HEK293 (cell line): ENCODE results near the gene NEU3.

ENCODE experiments used
- CTCF ChIA-PET: fragments of 350-600 bp; formaldehyde crosslinking; extraction: SDS; loops from one replicate; lab custom pipeline; 2021; ENCODE audit warnings: antibody characterized with exemption; lab: Yijun Ruan, JAX
- POLR2A ChIA-PET: fragments of 300-600 bp; formaldehyde crosslinking; extraction: SDS; loops from one replicate; lab custom pipeline; 2020; ENCODE audit warnings: antibody characterized with exemption, inconsistent platforms; lab: Yijun Ruan, JAX
- H3K27ac ChIP-seq: fragments of 200-500 bp; sonication (Bioruptor generic); 2 replicates; pipeline ENCODE4 v1.5.1; 2014; ENCODE audit warnings: low read depth, low read length, control low read depth, inconsistent platforms; ENCODE audit errors: extremely low read depth
- H3K36me3 ChIP-seq, 2 experiments: fragments of 200-500 bp in 1 of 2; sonication (Bioruptor generic) in 1 of 2; 1 replicate in 1 of 2; 2 replicates in 1 of 2; pipeline ENCODE4 v1.5.1; 2014 to 2017; ENCODE audit warnings: inconsistent platforms in 2 of 2, low read length in 2 of 2; ENCODE audit not compliant: control insufficient read depth in 2 of 2, insufficient read depth in 1 of 2
- H3K4me1 ChIP-seq: fragments of 200-500 bp; sonication (Bioruptor generic); 2 replicates; pipeline ENCODE4 v1.5.1; 2014; ENCODE audit warnings: mild to moderate bottlenecking, low read length, inconsistent platforms; ENCODE audit not compliant: control insufficient read depth, insufficient read depth
- H3K4me3 ChIP-seq: 2 replicates; pipeline ENCODE4 v1.5.1; 2011; ENCODE audit warnings: low read depth, mild to moderate bottlenecking, control low read depth, low read length, moderate library complexity
- H3K9me3 ChIP-seq: fragments of 200-500 bp; sonication (Bioruptor generic); 2 replicates; pipeline ENCODE4 v1.5.1; 2014; ENCODE audit warnings: low read depth, low read length, inconsistent platforms; ENCODE audit not compliant: control insufficient read depth, insufficient read depth
- KLF10 ChIP-seq: fragments of 450-650 bp; IDR thresholded peaks from 2 replicates; pipeline ENCODE4 v1.5.1; 2018; ENCODE audit warnings: missing biosample characterization, mild to moderate bottlenecking, missing genetic modification characterization
- KLF16 ChIP-seq: fragments of 450-650 bp; formaldehyde crosslinking; IDR thresholded peaks from 2 replicates; pipeline ENCODE4 v1.5.1; 2017; ENCODE audit warnings: missing biosample characterization, missing genetic modification characterization
- MZF1 ChIP-seq: fragments of 450-650 bp; formaldehyde crosslinking; IDR thresholded peaks from 2 replicates; pipeline ENCODE4 v1.5.1; 2017; ENCODE audit warnings: missing biosample characterization, missing genetic modification characterization, borderline replicate concordance
- SCRT1 ChIP-seq: fragments of 450-650 bp; formaldehyde crosslinking; IDR thresholded peaks from 2 replicates; pipeline ENCODE4 v1.5.1; 2016; ENCODE audit warnings: missing biosample characterization, missing genetic modification characterization, borderline replicate concordance
- ZBTB1 ChIP-seq: fragments of 450-650 bp; formaldehyde crosslinking; IDR thresholded peaks from 2 replicates; pipeline ENCODE4 v1.5.1; 2016; ENCODE audit warnings: missing biosample characterization, missing genetic modification characterization
- ZBTB7A ChIP-seq: fragments of 450-650 bp; formaldehyde crosslinking; IDR thresholded peaks from 2 replicates; pipeline ENCODE4 v1.5.1; 2016; ENCODE audit warnings: low read depth, missing biosample characterization, missing genetic modification characterization
- ZEB2 ChIP-seq: fragments of 450-650 bp; formaldehyde crosslinking; IDR thresholded peaks from 2 replicates; pipeline ENCODE4 v1.5.1; 2016; ENCODE audit warnings: missing biosample characterization, missing genetic modification characterization
- ZFP3 ChIP-seq: fragments of 450-650 bp; formaldehyde crosslinking; IDR thresholded peaks from 2 replicates; pipeline ENCODE4 v1.5.1; 2016; ENCODE audit warnings: low read depth, missing biosample characterization, missing genetic modification characterization
- ZNF146 ChIP-seq: fragments of 450-650 bp; formaldehyde crosslinking; IDR thresholded peaks from 2 replicates; pipeline ENCODE4 v1.5.1; 2016; ENCODE audit warnings: missing biosample characterization, missing genetic modification characterization
- ZNF19 ChIP-seq: fragments of 450-650 bp; formaldehyde crosslinking; IDR thresholded peaks from 2 replicates; pipeline ENCODE4; 2016; ENCODE audit warnings: missing biosample characterization, missing genetic modification characterization, low read depth
- ZNF24 ChIP-seq: fragments of 450-650 bp; formaldehyde crosslinking; IDR thresholded peaks from 2 replicates; pipeline ENCODE4 v1.5.1; 2016; ENCODE audit warnings: missing biosample characterization, missing genetic modification characterization
- ZNF555 ChIP-seq: fragments of 450-650 bp; formaldehyde crosslinking; conservative IDR thresholded peaks from 2 replicates; pipeline ENCODE4 v1.5.1; 2017; ENCODE audit warnings: missing biosample characterization, mild to moderate bottlenecking, missing genetic modification characterization, inconsistent platforms
- ZNF792 ChIP-seq: fragments of 450-650 bp; formaldehyde crosslinking; IDR thresholded peaks from 2 replicates; pipeline ENCODE4 v1.5.1; 2016; ENCODE audit warnings: missing biosample characterization, missing genetic modification characterization
- ZSCAN23 ChIP-seq: fragments of 450-650 bp; formaldehyde crosslinking; IDR thresholded peaks from 2 replicates; pipeline ENCODE4 v1.5.1; 2016; ENCODE audit warnings: missing biosample characterization, missing genetic modification characterization
- TF ChIP-seq, protein P1 (sequence below): fragments of 450-650 bp; formaldehyde crosslinking; IDR thresholded peaks from 2 replicates; pipeline ENCODE4 v1.5.1; 2016; ENCODE audit warnings: missing biosample characterization, missing genetic modification characterization, borderline replicate concordance
- TF ChIP-seq, protein P2 (sequence below): fragments of 450-650 bp; formaldehyde crosslinking; IDR thresholded peaks from 2 replicates; pipeline ENCODE4 v1.5.1; 2016; ENCODE audit warnings: missing biosample characterization, missing genetic modification characterization, low read depth

NEU3 gene

DNA sequence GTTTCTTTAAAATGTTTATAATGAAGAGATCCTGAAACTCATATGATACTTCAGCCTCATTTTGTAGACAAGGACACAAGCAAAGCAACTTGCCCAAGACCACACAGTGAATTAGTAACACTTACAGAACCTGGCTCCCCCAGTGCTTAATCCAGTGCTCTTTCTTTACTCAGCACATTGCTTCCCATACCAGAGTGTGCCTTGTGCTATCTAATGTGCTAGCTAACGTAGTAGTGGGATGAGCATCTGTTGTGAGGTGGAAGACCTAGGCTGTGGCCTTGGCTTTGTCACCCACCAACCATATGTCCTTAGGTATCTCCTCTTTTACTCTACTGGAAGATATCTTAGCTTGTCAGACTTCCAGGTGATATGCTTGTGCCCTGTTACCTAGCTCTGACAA is 34.5 kb upstream of the NEU3 start:
- H3K27ac ChIP-seq, result no peak overlapping the region

DNA sequence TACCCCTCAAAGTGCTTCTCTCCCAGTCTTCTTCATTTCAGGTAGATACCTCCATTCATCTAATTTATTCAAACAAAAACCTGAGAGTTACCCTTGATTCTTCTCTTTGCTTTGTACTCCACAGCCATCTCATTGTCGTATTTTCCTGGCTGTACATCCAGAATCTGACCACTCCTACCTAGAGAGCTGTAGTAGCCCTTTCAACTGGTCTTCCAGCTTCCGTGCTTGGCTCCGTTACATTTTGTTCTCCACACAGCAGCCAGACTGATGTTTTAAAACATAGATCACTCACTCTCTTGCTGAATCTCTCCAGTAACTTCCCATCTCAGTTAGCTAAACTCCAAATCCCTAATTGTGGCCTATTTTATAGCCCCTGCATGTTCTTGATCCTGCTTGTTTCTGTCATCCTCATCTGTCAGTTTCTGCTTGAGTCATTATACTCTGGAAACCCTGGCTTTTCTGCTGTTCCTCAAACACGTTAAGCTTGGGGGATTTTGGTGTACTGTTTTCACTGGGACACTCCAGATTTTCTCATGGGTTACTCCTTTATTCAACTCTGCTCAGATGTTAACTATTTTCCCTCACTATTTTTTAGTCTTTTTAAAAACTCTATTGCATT is 32.2 kb upstream of the NEU3 start:
- no peak for TF ChIP-seq ZBTB7A
- no peak for TF ChIP-seq ZSCAN23 (tag by site-specific recombination)
- 0 out of 2 replicates have a peak, but pooled peaks have one; percentile 14 for TF ChIP-seq MZF1 (tag by site-specific recombination)

More for the DNA sequence above, 34.5 kb upstream of the NEU3 start:
- ChIA-PET CTCF (interaction anchor here (0.5 to 1.8 kb wide), 4 partner anchors 24 to 287 kb away, joined by 3 to 6 read pairs (median 4); no protein-coding TSS in a partner anchor), POLR2A (no interaction called here)
- Histone ChIP-seq H3K4me1 (no peaks in the 10 kb centered on the region), H3K9me3 (no peaks in the 10 kb centered on the region), H3K36me3 (peaks cover 4 to 25% of the 10 kb centered on the region in 2 experiments; a peak in 2 of 3 replicates), H3K4me3 (no peak overlapping the region)
- TF ChIP-seq ZNF792 (tag by site-specific recombination) (no peak), ZNF19 (tag by site-specific recombination) (no peak), ZNF146 (tag by site-specific recombination) (no peak), SCRT1 (tag by site-specific recombination) (no peak), ZBTB1 (tag by site-specific recombination) (no peak), KLF10 (tag by site-specific recombination) (no peak), ZNF555 (tag by site-specific recombination) (no peak), ZFP3 (no peak), KLF16 (tag by site-specific recombination) (no peak), ZNF24 (tag by site-specific recombination) (no peak), ZEB2 (no peak)
- TF ChIP-seq, protein P1, sequence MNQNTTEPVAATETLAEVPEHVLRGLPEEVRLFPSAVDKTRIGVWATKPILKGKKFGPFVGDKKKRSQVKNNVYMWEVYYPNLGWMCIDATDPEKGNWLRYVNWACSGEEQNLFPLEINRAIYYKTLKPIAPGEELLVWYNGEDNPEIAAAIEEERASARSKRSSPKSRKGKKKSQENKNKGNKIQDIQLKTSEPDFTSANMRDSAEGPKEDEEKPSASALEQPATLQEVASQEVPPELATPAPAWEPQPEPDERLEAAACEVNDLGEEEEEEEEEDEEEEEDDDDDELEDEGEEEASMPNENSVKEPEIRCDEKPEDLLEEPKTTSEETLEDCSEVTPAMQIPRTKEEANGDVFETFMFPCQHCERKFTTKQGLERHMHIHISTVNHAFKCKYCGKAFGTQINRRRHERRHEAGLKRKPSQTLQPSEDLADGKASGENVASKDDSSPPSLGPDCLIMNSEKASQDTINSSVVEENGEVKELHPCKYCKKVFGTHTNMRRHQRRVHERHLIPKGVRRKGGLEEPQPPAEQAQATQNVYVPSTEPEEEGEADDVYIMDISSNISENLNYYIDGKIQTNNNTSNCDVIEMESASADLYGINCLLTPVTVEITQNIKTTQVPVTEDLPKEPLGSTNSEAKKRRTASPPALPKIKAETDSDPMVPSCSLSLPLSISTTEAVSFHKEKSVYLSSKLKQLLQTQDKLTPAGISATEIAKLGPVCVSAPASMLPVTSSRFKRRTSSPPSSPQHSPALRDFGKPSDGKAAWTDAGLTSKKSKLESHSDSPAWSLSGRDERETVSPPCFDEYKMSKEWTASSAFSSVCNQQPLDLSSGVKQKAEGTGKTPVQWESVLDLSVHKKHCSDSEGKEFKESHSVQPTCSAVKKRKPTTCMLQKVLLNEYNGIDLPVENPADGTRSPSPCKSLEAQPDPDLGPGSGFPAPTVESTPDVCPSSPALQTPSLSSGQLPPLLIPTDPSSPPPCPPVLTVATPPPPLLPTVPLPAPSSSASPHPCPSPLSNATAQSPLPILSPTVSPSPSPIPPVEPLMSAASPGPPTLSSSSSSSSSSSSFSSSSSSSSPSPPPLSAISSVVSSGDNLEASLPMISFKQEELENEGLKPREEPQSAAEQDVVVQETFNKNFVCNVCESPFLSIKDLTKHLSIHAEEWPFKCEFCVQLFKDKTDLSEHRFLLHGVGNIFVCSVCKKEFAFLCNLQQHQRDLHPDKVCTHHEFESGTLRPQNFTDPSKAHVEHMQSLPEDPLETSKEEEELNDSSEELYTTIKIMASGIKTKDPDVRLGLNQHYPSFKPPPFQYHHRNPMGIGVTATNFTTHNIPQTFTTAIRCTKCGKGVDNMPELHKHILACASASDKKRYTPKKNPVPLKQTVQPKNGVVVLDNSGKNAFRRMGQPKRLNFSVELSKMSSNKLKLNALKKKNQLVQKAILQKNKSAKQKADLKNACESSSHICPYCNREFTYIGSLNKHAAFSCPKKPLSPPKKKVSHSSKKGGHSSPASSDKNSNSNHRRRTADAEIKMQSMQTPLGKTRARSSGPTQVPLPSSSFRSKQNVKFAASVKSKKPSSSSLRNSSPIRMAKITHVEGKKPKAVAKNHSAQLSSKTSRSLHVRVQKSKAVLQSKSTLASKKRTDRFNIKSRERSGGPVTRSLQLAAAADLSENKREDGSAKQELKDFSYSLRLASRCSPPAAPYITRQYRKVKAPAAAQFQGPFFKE (tag by site-specific recombination), result no peak
- TF ChIP-seq, protein P2, sequence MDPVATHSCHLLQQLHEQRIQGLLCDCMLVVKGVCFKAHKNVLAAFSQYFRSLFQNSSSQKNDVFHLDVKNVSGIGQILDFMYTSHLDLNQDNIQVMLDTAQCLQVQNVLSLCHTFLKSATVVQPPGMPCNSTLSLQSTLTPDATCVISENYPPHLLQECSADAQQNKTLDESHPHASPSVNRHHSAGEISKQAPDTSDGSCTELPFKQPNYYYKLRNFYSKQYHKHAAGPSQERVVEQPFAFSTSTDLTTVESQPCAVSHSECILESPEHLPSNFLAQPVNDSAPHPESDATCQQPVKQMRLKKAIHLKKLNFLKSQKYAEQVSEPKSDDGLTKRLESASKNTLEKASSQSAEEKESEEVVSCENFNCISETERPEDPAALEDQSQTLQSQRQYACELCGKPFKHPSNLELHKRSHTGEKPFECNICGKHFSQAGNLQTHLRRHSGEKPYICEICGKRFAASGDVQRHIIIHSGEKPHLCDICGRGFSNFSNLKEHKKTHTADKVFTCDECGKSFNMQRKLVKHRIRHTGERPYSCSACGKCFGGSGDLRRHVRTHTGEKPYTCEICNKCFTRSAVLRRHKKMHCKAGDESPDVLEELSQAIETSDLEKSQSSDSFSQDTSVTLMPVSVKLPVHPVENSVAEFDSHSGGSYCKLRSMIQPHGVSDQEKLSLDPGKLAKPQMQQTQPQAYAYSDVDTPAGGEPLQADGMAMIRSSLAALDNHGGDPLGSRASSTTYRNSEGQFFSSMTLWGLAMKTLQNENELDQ (tag by site-specific recombination), result no peak

More for the DNA sequence above, 32.2 kb upstream of the NEU3 start:
- POLR2A ChIA-PET, result interaction anchor here (1.1 kb wide), 1 partner anchor 8 kb away, joined by 3 read pairs; no protein-coding TSS in a partner anchor
- no peak overlapping the region for H3K27ac ChIP-seq
- H3K4me1 ChIP-seq, result no peaks in the 10 kb centered on the region
- CTCF ChIA-PET, result interaction anchor here (1.2 kb wide), 1 partner anchor 285 kb away, joined by 4 read pairs; no protein-coding TSS in a partner anchor
- no peaks in the 10 kb centered on the region for H3K9me3 ChIP-seq
- H3K36me3 ChIP-seq, result peaks cover 4 to 18% of the 10 kb centered on the region in 2 experiments; a peak in 2 of 3 replicates
- H3K4me3 ChIP-seq, result no peak overlapping the region
